ENCODE data around the gene TPD52L1. TPM values are rescaled to one million over a fixed set of nuclear protein-coding genes. Genes with fewer than 3 reads are reported as not detected.

TPD52L1 gene
- total and polyA plus RNA-seq, 2 donors (not counting 3 experiments of a cell fraction or from before 2014, with no cell fraction given) = 0.29 to 0.37 TPM

DNA sequence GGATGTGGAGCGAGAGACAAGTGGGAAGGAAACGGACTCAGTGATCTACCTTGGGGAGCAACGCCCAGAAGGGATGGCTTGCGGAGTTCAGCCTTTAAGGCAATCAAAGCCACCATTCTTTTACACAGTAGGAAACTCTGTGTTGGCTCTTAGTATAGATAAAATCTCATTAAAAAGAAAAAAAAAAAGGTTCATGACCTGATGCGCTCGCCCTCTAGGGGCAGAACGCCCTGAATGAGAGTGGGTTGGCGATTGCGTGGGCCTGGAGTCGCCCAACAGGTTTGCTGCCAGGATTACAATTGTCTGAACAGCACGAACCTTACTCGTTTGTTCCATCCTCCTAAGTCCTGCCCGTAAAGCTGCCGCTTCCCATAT lies 1.2 kb downstream of the TPD52L1 start:
- intact Hi-C loops (cut with micrococcal nuclease) (loop anchor here (5.0 kb wide), 1 partner anchor 598 kb away; no protein-coding TSS in a partner anchor), dilution Hi-C loops (cut with MboI; ENCODE audit: extremely low pct_ligation_motif_present, low sequenced_read_pairs) (no loop called here)
- Histone ChIP-seq H2AFZ (ENCODE audit: low read depth, low read length) (no peak overlapping the region), H3K4me1 (ENCODE audit: control insufficient read depth, extremely low read depth, insufficient read depth, low read length) (peaks cover 7% of the 10 kb centered on the region), H3K36me3 (ENCODE audit: control insufficient read depth in 2 of 2, extremely low read depth in 1 of 2, insufficient read depth in 2 of 2, low read length in 2 of 2) (no peaks in the 10 kb centered on the region), H3K9me3 (replicated peaks; ENCODE audit: control insufficient read depth, insufficient read depth, low read length) (no peaks in the 10 kb centered on the region), H4K20me1 (replicated peaks; ENCODE audit: control insufficient read depth, extremely low read depth, insufficient read depth, low read length) (no peaks in the 10 kb centered on the region), H3K27me3 (ENCODE audit: control insufficient read depth in 2 of 2, insufficient read depth in 2 of 2, low read length in 2 of 2) (peaks cover 0 to 10% of the 10 kb centered on the region in 2 experiments), H3K27ac (ENCODE audit: insufficient read depth, low read depth, low read length) (no peak overlapping the region), H3K9ac (replicated peaks; ENCODE audit: extremely low read depth, insufficient read depth, low read length) (no peak overlapping the region), H3K4me2 (ENCODE audit: insufficient read depth, low read length) (no peak overlapping the region), H3K4me3 (replicated peaks in 1 of 3; ENCODE audit: insufficient read depth in 1 of 3, low read depth in 1 of 3, low read length in 3 of 3) (no peak overlapping the region), H3K9me1 (replicated peaks; ENCODE audit: control insufficient read depth, extremely low read depth, insufficient read depth, low read length) (no peaks in the 10 kb centered on the region), H3K79me2 (ENCODE audit: control insufficient read depth, insufficient read depth, low read length) (no peaks in the 10 kb centered on the region)
- no peak for FAIRE-seq
- no peak for DNase-seq (ENCODE audit: low read depth, low spot score)
- ChIA-PET POLR2A (no interaction called here), CTCF (interaction anchor here (1.1 to 2.4 kb wide), 2 partner anchors 37 to 41 kb away, joined by 3 to 11 read pairs; no protein-coding TSS in a partner anchor)
- no peak for TF ChIP-seq GATA2 (IDR thresholded peaks at IDR 0.05; ENCODE audit: insufficient read depth, insufficient read length, low read depth, low read length)
- TF ChIP-seq JUN (IDR thresholded peaks at IDR 0.05; ENCODE audit: borderline replicate concordance, insufficient read depth, insufficient read length, low read depth) = no peak
- BruUV-seq (replicated peaks) = no TSS peak

DNA sequence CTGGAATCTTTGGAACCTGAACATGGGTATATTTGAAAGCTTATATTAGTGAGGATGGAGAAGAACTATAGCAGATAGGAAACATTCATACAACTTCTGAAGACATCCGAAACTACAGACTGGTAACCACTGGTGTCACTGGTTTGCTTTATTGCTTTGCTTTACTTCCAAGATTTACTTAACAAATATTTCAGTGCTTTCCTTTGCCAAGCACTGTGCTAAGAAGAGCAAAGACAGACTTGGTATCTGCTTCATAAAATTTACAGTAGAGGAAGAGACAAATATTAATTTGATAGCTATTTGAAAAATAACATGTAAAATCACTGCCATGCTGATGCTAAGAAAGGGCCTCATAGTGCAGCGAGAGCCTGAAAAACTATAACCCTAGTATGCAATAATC lies 1.8 kb downstream of the TPD52L1 start:
- Histone ChIP-seq H2AFZ (ENCODE audit: low read depth, low read length) (no peak overlapping the region), H3K27ac (ENCODE audit: insufficient read depth, low read depth, low read length) (no peak overlapping the region), H3K9me3 (replicated peaks; ENCODE audit: control insufficient read depth, insufficient read depth, low read length) (no peaks in the 10 kb centered on the region), H4K20me1 (replicated peaks; ENCODE audit: control insufficient read depth, extremely low read depth, insufficient read depth, low read length) (no peaks in the 10 kb centered on the region), H3K79me2 (ENCODE audit: control insufficient read depth, insufficient read depth, low read length) (no peaks in the 10 kb centered on the region), H3K4me3 (replicated peaks in 1 of 3; ENCODE audit: insufficient read depth in 1 of 3, low read depth in 1 of 3, low read length in 3 of 3) (no peak overlapping the region), H3K9ac (replicated peaks; ENCODE audit: extremely low read depth, insufficient read depth, low read length) (no peak overlapping the region), H3K4me1 (ENCODE audit: control insufficient read depth, extremely low read depth, insufficient read depth, low read length) (peaks cover 5% of the 10 kb centered on the region), H3K36me3 (ENCODE audit: control insufficient read depth in 2 of 2, extremely low read depth in 1 of 2, insufficient read depth in 2 of 2, low read length in 2 of 2) (no peaks in the 10 kb centered on the region), H3K27me3 (ENCODE audit: control insufficient read depth in 2 of 2, insufficient read depth in 2 of 2, low read length in 2 of 2) (peaks cover 0 to 10% of the 10 kb centered on the region in 2 experiments), H3K4me2 (ENCODE audit: insufficient read depth, low read length) (no peak overlapping the region), H3K9me1 (replicated peaks; ENCODE audit: control insufficient read depth, extremely low read depth, insufficient read depth, low read length) (no peaks in the 10 kb centered on the region)
- intact Hi-C loops (cut with micrococcal nuclease) = no loop called here
- TF ChIP-seq, protein P1, sequence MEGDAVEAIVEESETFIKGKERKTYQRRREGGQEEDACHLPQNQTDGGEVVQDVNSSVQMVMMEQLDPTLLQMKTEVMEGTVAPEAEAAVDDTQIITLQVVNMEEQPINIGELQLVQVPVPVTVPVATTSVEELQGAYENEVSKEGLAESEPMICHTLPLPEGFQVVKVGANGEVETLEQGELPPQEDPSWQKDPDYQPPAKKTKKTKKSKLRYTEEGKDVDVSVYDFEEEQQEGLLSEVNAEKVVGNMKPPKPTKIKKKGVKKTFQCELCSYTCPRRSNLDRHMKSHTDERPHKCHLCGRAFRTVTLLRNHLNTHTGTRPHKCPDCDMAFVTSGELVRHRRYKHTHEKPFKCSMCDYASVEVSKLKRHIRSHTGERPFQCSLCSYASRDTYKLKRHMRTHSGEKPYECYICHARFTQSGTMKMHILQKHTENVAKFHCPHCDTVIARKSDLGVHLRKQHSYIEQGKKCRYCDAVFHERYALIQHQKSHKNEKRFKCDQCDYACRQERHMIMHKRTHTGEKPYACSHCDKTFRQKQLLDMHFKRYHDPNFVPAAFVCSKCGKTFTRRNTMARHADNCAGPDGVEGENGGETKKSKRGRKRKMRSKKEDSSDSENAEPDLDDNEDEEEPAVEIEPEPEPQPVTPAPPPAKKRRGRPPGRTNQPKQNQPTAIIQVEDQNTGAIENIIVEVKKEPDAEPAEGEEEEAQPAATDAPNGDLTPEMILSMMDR (IDR thresholded peaks at IDR 0.05; ENCODE audit: extremely low read depth in 1 of 2, insufficient read depth in 1 of 2, low read depth in 1 of 2, low read length in 2 of 2) = no peak
- TF ChIP-seq POLR2AphosphoS5 (IDR thresholded peaks at IDR 0.05; ENCODE audit: insufficient read depth, low read depth, low read length) (no peak), MYC (IDR thresholded peaks at IDR 0.05; ENCODE audit: low read depth, low read length) (no peak), JUN (IDR thresholded peaks at IDR 0.05; ENCODE audit: borderline replicate concordance, insufficient read depth, insufficient read length, low read depth) (no peak), EZH2 (IDR thresholded peaks at IDR 0.05; ENCODE audit: borderline replicate concordance, low read depth, low read length, severe bottlenecking) (no peak), FOS (IDR thresholded peaks at IDR 0.05; ENCODE audit: borderline replicate concordance, insufficient read depth, low read length) (no peak), GATA2 (IDR thresholded peaks at IDR 0.05; ENCODE audit: insufficient read depth, insufficient read length, low read depth, low read length) (no peak), POLR2A (IDR thresholded peaks at IDR 0.05; ENCODE audit: low read depth, low read length) (no peak)
- TF ChIP-seq, protein P2, sequence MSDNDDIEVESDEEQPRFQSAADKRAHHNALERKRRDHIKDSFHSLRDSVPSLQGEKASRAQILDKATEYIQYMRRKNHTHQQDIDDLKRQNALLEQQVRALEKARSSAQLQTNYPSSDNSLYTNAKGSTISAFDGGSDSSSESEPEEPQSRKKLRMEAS (IDR thresholded peaks at IDR 0.05; ENCODE audit: insufficient read depth, insufficient read length) = no peak
- CTCF ChIA-PET = interaction anchor here (1.1 to 2.4 kb wide), 2 partner anchors 37 to 42 kb away, joined by 3 to 11 read pairs; no protein-coding TSS in a partner anchor
- POLR2A ChIA-PET = no interaction called here
- dilution Hi-C loops (cut with MboI; ENCODE audit: extremely low pct_ligation_motif_present, low sequenced_read_pairs) = no loop called here
- BruUV-seq (replicated peaks) = no TSS peak
- no peak for DNase-seq (ENCODE audit: low read depth, low spot score)
- FAIRE-seq = no peak

Measured in endothelial cell of umbilical vein (primary cell).